SK-N-MC (cell line): Measurements from ENCODE around the gene OR11H6.

Experiments used
- FOXP2 ChIP-seq: optimal IDR thresholded peaks from 2 replicates; pipeline ENCODE3; 2011; ENCODE audit warnings: mild to moderate bottlenecking, moderate library complexity; ENCODE audit not compliant: insufficient read depth; ENCODE audit errors: extremely low read length, control extremely low read depth
- POLR2AphosphoS5 ChIP-seq: IDR thresholded peaks from 2 replicates; pipeline ENCODE4 v1.6.1; 2012; ENCODE audit warnings: mild to moderate bottlenecking, low read depth, low read length, borderline replicate concordance

- no peak for TF ChIP-seq FOXP2
- no peak for TF ChIP-seq POLR2AphosphoS5
Observed at GRCh38 chr14:20198991-20199390, 24.5 kb upstream of the OR11H6 start.
